Activated T-helper 2 cell treated with anti-CD3 and anti-CD28 coated beads, Interferon-gamma antibody, Interleukin-2, Interleukin-4, amounts not matched to agents 10 μg/mL and 5 μg/mL and 100 μg/mL, durations not matched to agents 14 hours and 24 hours and 36 hours (primary cell): ENCODE data around the gene GLI3. TPM values are rescaled to one million over a fixed set of nuclear protein-coding genes. Genes with fewer than 3 reads are reported as not detected.

Experiments
- DNase-seq: peaks from one replicate; pipeline ENCODE4 v3.0.0; 2021; ENCODE audit warnings: low spot score
- H3K27ac Mint-ChIP-seq: one replicate; pipeline ENCODE4 v1.8.0; 2021; ENCODE audit warnings: mixed read lengths
- H3K27me3 Mint-ChIP-seq: one replicate; pipeline ENCODE4 v1.8.0; 2021; ENCODE audit warnings: low read depth, mixed read lengths
- H3K36me3 Mint-ChIP-seq: one replicate; pipeline ENCODE4 v1.8.0; 2021; ENCODE audit warnings: low read depth, mixed read lengths
- H3K4me1 Mint-ChIP-seq: one replicate; pipeline ENCODE4 v1.8.0; 2021; ENCODE audit warnings: low read depth, mixed read lengths
- H3K4me3 Mint-ChIP-seq: one replicate; pipeline ENCODE4 v1.8.0; 2021; ENCODE audit warnings: low read depth, mild to moderate bottlenecking, moderate library complexity, mixed read lengths
- H3K9me3 Mint-ChIP-seq: one replicate; pipeline ENCODE4 v1.8.0; 2021; ENCODE audit warnings: mixed read lengths
- intact Hi-C: fragments of 100-400 bp; cut with micrococcal nuclease; formaldehyde crosslinking; loops from one replicate; pipeline ENCODE4 v1.15.1; 2023
- total RNA-seq: library from RNA; stranded (reverse); gene quantifications from 2 replicates; pipeline ENCODE4 v1.2.3, GENCODE V29; 2022

The GLI3 gene
- total RNA-seq, 1 donor from 2014 or later: not detected

DNA sequence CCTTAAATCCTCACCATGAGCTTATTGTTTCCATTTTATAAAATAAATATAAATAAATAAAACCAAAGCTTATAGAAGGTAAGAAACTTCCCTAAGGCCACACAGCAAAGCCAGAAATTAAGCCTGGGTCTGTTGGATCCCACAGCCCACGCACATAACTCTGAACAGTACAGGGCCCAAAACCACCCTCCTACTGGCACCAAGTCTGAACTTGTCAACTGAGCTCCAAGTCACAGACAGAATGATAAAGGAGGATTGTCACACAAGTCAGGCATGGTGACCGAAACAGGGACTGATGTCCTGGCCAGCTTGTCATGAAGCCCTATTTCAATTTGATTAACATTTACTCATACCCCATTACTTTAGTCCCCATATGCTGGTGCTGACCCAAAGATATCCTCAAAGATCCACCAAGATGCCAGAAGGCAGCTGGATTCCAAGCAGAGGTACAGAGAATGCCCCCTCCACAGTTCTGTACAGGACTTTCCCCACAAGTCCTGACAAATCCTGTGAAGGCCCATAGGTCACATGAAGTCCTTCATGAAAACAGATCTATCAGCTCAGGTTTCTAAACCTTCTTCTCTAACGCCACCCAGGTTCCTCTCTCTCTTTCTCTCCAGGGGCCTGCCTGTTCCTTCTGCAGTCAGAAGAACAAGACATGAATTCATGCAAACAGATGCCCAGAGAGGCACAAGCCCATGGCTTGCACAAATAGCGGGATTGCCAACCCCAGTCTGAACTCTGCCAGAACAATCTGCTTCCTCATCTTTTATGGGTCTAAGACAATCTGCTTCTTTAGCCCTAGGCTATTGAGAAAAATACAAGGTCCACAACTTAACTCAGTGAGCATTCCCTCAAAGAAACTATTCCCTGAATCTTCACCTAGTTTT is 60.9 kb downstream of the GLI3 start:
- Mint-ChIP-seq H3K27me3 (no peaks in the 10 kb centered on the region), H3K27ac (no peak overlapping the region), H3K9me3 (no peaks in the 10 kb centered on the region), H3K36me3 (no peaks in the 10 kb centered on the region), H3K4me1 (no peaks in the 10 kb centered on the region), H3K4me3 (no peak overlapping the region)
- no peak for DNase-seq
- intact Hi-C loops: no loop called here

DNA sequence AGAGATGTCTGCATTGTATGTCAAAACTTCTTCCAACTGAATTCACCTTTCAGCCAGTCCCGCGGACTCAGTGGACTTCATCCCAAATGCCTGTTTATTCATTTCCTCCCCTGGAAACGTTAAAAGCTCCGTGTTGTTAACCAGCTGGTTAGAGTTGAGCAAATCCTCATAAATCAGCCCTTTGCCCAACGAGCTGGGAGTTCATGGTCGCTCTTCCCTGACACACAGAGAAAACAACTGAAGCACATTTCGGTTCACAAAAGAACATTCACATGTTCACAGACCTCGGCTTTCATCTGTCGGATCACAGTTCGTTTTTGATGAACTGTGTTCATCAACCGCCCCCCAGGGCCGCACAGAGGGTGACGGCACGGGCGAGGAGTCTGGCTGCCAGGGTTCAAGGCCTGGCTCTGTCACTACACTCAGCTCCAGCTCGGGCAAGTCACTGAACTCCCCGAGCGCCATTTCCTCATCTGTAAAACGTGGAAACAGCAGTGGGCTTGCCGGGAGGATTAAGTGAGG is 62.6 kb downstream of the GLI3 start:
- H3K36me3 Mint-ChIP-seq: no peaks in the 10 kb centered on the region
- no peaks in the 10 kb centered on the region for H3K4me1 Mint-ChIP-seq
- no peak overlapping the region for H3K4me3 Mint-ChIP-seq
- no peaks in the 10 kb centered on the region for H3K9me3 Mint-ChIP-seq
- H3K27ac Mint-ChIP-seq: no peak overlapping the region
- H3K27me3 Mint-ChIP-seq: no peaks in the 10 kb centered on the region
- no peak for DNase-seq
- intact Hi-C loops: no loop called here

DNA sequence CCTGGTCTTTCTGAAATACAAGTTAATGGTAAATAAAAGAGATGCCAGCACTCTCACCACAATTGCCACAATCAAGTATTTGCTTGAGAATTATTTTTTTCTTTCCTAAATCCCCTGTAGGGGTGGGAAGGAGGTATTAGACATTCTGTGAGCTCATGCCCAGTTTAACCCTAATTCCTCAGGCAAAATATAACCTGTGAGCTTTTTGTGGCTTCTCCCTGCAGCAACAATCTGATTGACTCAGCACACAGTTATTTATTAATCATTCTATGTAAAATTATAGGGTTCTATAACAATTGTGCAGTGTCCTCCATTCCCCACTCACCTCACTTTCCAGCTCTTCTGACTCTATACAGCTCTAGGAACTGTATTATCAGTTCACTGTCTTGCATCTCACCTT is 66.3 kb downstream of the GLI3 start:
- Mint-ChIP-seq H3K36me3 (no peaks in the 10 kb centered on the region), H3K4me1 (no peaks in the 10 kb centered on the region), H3K4me3 (no peak overlapping the region), H3K27ac (no peak overlapping the region), H3K27me3 (no peaks in the 10 kb centered on the region), H3K9me3 (no peaks in the 10 kb centered on the region)
- intact Hi-C loops: no loop called here
- DNase-seq: no peak

DNA sequence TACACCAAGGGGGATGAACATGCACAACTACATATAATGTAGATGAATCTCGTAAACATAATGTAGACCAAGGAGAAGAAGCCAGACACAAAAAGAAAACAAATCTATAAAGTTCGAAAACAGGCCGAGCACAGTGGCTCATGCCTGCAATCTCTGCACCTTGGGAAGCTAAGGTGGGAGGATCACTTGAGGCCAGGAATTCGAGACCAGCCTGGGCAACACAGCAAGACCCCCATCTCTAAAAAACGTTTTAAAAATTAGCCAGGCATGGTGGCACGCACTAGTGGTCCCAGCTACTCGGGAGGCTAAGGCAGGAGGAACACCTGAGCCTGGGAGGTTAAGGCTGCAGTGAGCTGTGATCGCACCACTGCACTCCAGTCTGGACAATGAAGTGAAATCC is 68.5 kb downstream of the GLI3 start:
- intact Hi-C loops: no loop called here
- no peaks in the 10 kb centered on the region for H3K36me3 Mint-ChIP-seq
- H3K4me1 Mint-ChIP-seq: no peaks in the 10 kb centered on the region
- H3K27me3 Mint-ChIP-seq: no peaks in the 10 kb centered on the region
- H3K27ac Mint-ChIP-seq: no peak overlapping the region
- DNase-seq: no peak
- H3K9me3 Mint-ChIP-seq: no peaks in the 10 kb centered on the region
- no peak overlapping the region for H3K4me3 Mint-ChIP-seq

DNA sequence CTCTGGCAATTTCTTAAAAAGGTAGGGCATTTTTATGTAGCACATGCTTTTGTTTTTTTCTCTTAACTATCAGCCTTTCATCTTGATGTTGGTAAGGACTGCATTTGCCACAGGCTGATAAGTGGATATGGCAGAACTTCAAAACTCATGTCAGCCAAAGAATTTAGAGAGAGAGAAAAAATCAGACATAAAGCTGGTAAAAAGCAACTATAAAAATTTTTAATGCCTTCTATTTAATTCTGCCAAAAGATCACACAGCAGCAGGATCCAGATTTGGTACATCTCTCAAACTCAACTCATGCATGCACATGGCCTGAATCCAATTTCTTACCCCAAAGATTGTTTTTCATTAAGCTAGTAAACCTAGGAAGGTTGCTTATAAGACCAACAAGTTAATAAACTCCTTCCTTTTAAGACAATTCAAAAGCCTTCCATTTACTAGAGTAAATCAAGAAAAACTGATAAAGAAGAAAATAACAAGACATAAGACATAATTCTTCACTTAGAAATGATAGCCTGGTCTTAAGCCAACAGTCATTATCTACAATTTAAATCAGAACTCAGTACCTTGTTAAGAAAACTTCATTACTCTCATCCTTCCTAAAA is 69.3 kb downstream of the GLI3 start:
- H3K27me3 Mint-ChIP-seq: no peaks in the 10 kb centered on the region
- no peak for DNase-seq
- H3K4me3 Mint-ChIP-seq: no peak overlapping the region
- no peaks in the 10 kb centered on the region for H3K36me3 Mint-ChIP-seq
- no peaks in the 10 kb centered on the region for H3K9me3 Mint-ChIP-seq
- intact Hi-C loops: no loop called here
- H3K27ac Mint-ChIP-seq: no peak overlapping the region
- H3K4me1 Mint-ChIP-seq: no peaks in the 10 kb centered on the region

DNA sequence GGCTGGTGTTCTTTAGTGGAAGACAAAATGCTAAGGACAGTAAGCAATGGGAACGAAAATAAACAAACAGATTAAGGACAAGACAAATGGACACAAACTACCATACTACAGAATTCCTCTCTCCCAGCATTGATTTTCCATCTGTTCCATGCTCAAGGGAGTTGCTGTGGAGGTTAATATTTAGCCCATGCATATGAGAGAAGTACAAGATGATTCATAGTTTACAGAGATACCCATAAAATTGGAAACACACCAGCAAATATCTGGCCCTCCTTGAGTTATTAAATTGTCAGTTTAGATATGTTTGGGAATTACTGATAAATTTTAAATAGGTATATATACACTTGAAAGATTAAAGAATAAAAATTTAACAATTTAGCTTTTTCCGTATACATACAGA is 69.8 kb downstream of the GLI3 start:
- no peaks in the 10 kb centered on the region for H3K36me3 Mint-ChIP-seq
- H3K27me3 Mint-ChIP-seq: no peaks in the 10 kb centered on the region

DNA sequence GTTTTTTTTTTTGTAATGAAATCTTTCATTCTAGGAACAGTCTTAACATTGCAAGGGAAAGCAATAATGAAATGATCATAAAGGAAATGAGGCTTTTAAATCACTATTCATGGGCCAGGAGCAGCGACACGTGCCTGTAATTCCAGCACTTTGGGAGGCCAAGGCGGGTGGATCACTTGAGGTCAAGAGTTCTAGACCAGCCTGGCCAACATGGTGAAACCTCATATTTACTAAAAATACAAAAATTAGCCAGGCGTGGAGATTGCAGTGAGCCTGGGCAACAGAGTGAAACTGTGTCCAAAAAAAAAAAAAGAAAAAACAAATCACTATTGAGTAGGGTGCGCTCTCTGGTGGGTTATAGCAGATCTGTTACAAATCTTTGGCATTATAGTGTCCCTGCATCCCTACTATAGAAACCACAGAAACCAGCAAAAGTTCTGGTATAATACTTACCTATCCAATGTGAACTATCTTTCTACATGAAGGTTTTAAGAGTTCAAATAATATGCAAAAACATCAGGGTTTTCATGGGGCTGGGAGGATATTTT is 72.1 kb downstream of the GLI3 start:
- Mint-ChIP-seq H3K4me3 (no peak overlapping the region), H3K27me3 (no peaks in the 10 kb centered on the region), H3K9me3 (no peaks in the 10 kb centered on the region), H3K4me1 (no peaks in the 10 kb centered on the region), H3K36me3 (no peaks in the 10 kb centered on the region), H3K27ac (no peak overlapping the region)
- DNase-seq: no peak
- intact Hi-C loops: no loop called here

More for the DNA sequence above, 69.8 kb downstream of the GLI3 start:
- no peak overlapping the region for H3K27ac Mint-ChIP-seq
- no peaks in the 10 kb centered on the region for H3K4me1 Mint-ChIP-seq
- H3K4me3 Mint-ChIP-seq: no peak overlapping the region
- intact Hi-C loops: no loop called here
- no peak for DNase-seq
- no peaks in the 10 kb centered on the region for H3K9me3 Mint-ChIP-seq

DNA sequence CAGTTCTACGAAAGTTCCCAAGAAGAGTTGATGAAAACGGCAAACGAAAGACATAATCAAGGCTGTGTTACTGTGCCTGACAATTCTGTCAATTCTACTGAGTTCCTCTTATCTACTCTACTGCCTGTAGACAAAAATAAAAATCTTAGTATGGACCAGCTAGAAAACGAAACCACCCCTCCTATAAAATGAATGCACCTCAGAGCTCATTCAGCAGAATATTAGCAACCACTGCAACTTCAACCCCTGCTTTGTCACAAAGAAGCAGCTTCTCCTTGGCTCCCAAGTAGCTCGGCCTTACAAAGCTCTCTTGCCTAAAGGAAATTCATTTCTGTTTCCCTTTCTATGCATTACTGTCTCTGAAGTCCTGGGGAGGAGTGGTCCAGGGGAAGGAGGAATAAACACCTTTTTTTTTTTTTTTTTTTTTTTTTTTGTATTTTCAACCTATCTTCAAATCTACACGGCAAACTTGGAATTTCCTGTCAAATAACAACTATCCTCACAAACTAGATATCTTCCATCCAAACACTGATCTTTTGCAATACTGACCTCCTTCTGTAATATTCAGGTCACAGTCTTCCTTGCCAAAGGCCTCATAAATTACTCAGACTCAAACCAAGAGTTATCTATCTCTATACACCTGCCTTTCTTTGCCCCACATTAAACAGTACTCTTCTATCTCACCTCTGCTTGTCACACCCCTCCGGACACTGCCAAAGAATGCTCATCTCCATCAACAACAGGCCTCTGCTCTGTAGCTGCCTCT is 74.3 kb downstream of the GLI3 start:
- DNase-seq: no peak
- H3K9me3 Mint-ChIP-seq: no peaks in the 10 kb centered on the region
- no peak overlapping the region for H3K27ac Mint-ChIP-seq
- intact Hi-C loops: no loop called here
- no peaks in the 10 kb centered on the region for H3K4me1 Mint-ChIP-seq
- H3K27me3 Mint-ChIP-seq: no peaks in the 10 kb centered on the region
- no peaks in the 10 kb centered on the region for H3K36me3 Mint-ChIP-seq
- H3K4me3 Mint-ChIP-seq: no peak overlapping the region

DNA sequence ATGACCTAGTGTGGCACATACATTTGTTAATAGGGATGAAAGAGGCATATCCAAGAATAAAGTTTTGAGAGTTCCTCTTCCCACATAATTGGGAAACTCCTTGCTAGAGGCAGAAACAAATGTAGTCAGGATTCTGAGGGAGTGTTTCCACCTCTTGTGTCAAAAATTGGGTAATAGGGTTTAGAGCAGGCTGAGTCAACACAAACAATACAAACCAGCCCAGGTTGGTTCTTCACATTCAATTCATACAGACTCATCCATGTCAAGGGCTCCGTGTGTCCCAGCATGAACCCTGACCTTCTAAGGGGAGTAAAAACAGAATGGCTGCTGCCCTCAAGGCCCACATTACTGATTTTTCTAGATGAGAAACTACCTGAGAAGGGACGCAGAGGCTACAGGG is 75.3 kb downstream of the GLI3 start:
- no peaks in the 10 kb centered on the region for H3K4me1 Mint-ChIP-seq
- intact Hi-C loops: no loop called here
- no peaks in the 10 kb centered on the region for H3K27me3 Mint-ChIP-seq
- no peak for DNase-seq
- H3K9me3 Mint-ChIP-seq: no peaks in the 10 kb centered on the region
- H3K27ac Mint-ChIP-seq: no peak overlapping the region
- H3K4me3 Mint-ChIP-seq: no peak overlapping the region
- no peaks in the 10 kb centered on the region for H3K36me3 Mint-ChIP-seq

DNA sequence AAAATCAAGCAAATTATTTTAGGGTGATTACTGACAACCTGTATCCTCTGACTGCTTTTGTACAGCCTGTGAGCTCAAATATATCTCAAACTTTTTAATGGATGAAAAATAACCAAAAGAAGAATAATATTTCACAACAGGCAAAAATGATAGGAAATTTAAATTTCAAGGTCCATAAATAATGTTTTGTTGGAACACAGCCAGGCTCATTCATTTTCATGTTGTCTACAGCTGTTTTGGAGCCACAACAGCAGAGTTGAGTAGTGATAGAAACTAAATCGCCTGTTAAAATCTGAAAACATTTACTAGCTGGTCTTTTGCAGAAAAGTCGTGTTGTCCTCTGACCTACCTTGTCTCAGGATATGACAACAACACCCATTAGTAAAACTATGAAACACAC is 75.9 kb downstream of the GLI3 start:
- H3K4me1 Mint-ChIP-seq: no peaks in the 10 kb centered on the region

DNA sequence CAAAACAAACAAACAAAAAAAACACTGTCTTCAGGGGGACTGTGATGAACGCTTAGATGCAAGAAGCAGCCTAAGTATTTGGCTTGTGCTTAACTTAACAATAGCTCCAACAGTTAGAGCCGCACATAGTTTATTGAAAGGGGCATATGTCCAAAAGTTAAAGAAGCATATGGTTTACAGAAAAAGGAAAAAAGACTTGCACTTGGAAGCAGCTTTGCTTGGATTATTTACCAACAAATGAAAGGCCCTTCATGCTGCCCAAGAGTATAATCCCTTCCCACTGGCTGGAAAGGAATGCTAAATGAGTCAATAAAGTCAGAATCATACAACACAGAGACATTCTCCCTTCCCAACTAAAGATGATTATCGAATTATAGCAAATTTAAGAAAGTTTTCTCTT is 77.9 kb downstream of the GLI3 start:
- H3K27ac Mint-ChIP-seq: no peak overlapping the region
- intact Hi-C loops: no loop called here

More for the DNA sequence above, 75.9 kb downstream of the GLI3 start:
- Mint-ChIP-seq H3K4me3 (no peak overlapping the region), H3K9me3 (no peaks in the 10 kb centered on the region), H3K36me3 (no peaks in the 10 kb centered on the region), H3K27ac (no peak overlapping the region), H3K27me3 (no peaks in the 10 kb centered on the region)
- intact Hi-C loops: no loop called here
- DNase-seq: no peak

DNA sequence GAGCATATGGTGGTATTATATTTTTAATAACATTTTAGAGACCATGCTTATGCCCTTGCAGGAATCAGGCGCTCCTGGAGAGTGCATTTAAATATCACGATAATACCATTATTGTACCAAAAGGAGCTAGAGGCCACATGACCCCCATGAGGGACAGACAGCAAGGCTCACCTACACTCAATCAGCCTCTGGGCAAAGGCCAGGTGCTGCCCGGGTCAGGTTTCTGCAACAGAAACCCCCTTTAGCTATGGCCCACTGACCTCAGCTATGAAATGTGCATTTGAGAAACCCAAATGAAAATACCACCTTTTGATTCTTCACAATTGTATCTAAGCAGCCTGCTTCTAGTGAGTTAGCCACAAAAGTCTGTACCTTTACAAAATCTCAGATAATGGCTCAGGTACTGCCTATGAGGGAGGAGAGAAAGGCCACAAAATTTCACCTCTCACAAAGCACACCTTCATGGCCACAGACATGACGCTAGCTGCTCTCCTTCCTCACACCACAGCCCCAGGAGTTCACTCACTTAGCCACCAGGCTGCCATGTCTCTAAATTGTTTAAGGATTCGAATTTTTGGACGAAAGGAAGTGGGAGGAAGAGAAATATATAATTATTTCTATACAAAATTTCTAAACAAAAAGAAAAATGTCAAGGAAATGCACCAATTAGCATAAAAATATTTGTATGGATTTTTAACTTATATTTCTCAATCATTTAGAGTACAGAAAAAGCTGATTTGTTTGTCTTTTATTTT is 79.9 kb downstream of the GLI3 start:
- Mint-ChIP-seq H3K4me3 (no peak overlapping the region), H3K27me3 (no peaks in the 10 kb centered on the region), H3K4me1 (no peaks in the 10 kb centered on the region), H3K27ac (no peak overlapping the region), H3K9me3 (no peaks in the 10 kb centered on the region), H3K36me3 (no peaks in the 10 kb centered on the region)
- DNase-seq: no peak
- intact Hi-C loops: no loop called here

More for the DNA sequence above, 77.9 kb downstream of the GLI3 start:
- Mint-ChIP-seq H3K9me3 (no peaks in the 10 kb centered on the region), H3K27me3 (no peaks in the 10 kb centered on the region), H3K4me3 (no peak overlapping the region), H3K4me1 (no peaks in the 10 kb centered on the region), H3K36me3 (no peaks in the 10 kb centered on the region)
- DNase-seq: no peak
